ENCODE results near the gene WDR86.

WDR86 gene

DNA sequence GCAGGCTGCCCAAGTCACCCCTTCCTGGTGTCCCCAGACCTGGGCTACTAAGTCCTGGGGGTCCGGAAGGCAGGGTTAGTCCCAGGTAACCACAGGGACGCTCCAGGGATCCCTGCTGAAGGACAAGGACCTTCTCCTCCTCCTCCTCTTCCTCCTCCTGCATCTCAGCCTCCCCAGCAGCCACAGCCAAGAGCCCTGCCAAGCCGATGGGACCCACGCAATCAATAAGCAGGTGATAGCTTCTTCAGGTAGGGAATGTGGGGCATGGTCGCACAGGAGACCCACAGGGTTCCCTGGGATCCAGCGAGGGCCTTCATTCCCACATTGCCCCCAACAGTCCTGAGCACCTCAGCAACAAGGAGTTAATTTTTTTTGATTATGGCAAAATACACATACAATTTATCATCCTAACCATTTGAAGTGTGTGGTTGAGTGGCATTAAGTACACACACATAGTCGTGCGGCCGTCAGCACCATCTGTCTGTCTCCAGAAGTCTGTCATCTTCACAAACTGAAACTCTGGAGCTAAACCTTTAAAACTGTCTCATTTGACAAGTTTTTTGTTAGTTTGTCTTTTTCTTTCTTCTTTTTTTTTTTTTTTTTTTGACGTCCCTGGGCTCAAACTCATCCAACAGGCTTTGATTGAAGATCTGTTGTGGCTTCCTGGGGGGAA is 18.0 kb upstream of the WDR86 start:
- no peak for DNase-seq

DNA sequence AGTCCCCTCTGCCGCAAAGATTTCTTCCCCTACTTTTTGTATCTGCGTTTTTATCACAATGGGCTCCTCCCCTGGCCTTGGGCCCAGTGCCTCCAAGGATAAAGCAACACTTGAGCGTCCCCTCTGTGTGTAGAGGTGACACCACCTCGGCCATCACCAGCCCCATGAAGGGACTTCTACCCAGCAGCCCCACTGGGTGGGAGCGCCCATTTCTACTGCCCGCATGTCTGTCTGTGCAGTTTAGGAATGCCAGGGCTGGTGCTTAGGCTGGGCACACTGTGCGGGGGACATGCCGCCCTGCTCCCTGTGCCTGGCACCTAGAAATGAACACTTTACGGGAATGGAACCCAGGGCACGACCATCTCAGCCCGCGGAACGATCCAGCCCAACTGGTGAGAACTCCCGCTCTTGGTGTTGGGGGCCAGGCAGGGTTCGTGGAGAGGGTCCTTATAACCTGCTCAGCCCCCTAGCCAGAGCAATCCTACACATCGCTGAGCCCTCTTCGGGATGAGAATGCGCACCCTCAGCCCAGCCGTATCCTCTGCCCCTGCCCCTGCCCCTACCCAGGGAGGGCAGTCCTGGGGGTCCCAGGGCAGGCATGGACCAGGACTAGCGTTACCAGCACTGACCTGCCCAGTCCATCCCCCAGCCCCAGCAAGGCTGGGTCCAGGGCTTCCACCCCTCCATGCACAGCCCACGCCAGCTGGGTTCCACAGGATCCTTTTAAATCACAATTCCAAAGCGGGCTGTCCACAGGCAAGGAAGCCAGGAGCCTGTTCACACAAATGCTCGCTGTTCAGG is 17.3 kb upstream of the WDR86 start:
- DNase-seq: no peak

- no peak for DNase-seq
Measured at GRCh38 chr7:151426441-151426903, 16.6 kb upstream of the WDR86 start.

DNA sequence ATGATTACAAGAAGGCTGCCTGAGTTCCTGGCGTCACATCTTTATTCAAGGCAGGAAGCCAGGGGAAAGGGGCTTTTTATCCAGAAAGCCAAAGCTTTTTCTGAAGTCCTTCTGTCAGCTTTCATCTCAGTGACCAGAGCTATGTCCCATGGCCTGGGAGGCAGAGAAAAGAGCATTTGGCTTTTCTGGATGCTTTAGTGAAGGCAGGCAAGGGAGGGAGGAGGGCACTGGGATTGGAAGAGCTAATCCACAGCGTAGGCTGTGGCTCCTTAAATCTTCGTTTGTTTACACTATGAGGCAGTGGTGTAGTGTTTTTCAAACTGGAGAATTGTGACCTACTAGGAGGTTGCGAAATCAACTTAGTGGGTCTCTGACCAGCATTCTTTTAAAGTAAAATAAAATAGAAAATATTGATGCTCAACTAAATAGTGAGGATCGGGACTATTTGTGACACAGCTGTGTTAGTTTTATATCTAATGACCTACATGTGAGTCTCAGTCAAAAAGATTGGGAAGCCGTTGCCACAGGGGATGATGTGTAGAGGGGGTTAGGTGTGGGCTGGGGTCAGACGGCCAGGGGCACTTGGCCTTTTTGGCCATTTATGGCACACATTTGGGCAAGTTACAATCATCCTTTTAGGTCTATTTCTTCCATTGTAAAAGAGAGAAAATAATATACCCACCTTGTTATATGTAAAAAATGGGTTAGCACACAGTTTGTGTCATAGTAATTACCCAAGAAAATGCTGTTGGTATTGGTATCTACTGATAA is 16.0 kb upstream of the WDR86 start:
- DNase-seq: no peak

DNA sequence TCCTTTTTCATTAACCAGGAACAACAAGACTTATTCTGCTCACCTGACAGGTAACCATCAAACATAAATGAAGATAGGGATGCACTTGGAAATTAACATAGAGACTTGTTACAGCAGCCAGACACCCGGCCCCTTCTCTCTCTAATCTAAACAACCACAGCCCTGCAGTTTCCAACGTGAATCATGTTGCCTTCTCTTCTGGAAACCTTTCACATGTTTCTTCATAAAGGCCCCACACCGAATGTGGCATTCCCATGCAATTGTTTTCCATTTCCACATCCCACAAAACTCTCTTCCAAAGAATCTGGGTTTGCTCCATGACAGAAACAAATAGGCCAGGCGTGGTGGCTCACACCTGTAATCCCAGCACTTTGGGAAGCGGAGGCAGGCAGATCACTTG is 15.0 kb upstream of the WDR86 start:
- DNase-seq: no peak

GRCh38 chr7:151423936-151424335 is 14.1 kb upstream of the WDR86 start:
- DNase-seq: no peak

- no peak for DNase-seq
Measured at GRCh38 chr7:151423226-151423625, 13.4 kb upstream of the WDR86 start.

- DNase-seq: no peak
Measured at GRCh38 chr7:151422212-151422611, 12.4 kb upstream of the WDR86 start.

DNA sequence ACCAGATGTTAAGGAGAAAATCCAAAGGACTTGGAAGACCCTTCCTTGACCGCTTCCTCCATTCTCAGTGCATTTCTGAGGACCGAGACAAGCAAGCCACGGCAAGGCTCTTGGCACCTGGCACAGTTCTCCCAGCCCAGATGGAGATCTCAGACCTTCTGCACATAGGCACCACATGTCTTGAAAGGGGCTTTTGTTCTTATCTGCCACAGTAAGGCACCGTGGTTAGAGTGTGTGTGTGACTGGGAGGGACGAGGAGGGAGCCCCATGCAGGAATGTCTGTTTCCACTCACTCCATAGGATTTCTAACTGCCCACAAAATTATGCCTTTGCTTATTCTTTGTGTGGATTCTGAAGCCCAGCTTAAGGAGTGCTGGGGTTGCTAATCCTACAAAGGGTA is 10.3 kb upstream of the WDR86 start:
- DNase-seq: no peak

- DNase-seq: no peak
Measured at GRCh38 chr7:151416941-151417315, 7.1 kb upstream of the WDR86 start.

- DNase-seq: no peak
Measured at GRCh38 chr7:151416112-151416940, 6.5 kb upstream of the WDR86 start.

- DNase-seq: no peak
Measured at GRCh38 chr7:151415375-151416105, 5.7 kb upstream of the WDR86 start.

DNA sequence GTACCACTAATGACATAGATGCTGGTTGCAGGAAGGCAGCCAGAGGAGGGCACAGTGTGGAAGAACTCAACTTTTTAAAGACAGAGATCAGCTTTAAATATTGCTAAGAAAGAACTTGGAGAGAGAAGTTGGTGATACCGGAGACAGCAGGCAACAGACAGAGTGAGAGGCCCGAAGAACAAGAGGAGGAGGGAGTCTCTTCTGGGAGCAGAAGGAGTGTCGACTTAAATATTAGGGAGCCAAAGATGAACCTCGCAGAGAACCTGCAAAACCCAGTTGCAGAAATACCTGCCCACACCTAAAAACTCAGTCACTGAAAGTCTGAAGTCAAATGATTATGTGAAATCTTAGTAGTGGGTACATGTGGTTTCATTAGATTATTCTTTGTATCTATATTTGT is 3.4 kb upstream of the WDR86 start:
- DNase-seq: no peak

DNA sequence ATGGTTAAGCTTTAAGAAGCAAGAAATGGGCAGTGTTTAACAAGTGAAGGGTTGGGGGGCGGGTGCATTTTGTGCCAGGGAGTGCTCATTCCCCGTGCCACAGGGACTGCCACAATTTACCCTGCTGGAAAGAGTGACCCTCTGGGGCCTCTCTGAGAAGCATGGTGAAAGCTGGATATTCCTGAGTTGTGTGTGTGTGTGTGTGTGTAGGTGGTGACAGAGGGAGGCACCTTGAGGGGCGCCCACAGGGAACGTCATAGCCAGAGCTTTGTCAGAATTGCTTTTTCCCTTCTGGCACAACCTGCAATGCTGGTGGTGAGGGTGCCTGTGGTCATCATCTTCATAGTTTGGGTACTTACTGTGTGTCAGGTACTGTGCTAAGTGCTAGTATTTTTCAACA is 2.5 kb upstream of the WDR86 start:
- DNase-seq: no peak

DNA sequence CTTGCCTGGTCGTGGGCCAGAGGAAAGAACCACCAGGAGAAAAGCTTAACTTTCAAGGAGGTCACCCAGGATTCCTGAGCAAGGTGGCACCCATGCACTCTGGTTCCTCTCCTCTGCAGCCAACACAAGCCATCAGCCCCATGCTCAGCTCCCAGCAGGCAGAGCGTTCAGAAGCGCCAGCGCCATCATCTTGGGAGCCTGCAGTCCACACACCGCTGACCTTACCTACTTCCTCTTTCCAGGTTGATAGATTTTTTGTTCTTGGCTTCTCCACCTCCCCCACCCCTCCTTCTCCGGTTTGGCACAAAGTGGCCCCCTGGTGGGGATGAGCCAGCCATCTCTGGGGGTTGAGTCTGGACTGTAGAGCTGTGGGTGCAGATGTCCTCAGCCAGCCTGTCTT is 1.7 kb upstream of the WDR86 start:
- no peak for DNase-seq

DNA sequence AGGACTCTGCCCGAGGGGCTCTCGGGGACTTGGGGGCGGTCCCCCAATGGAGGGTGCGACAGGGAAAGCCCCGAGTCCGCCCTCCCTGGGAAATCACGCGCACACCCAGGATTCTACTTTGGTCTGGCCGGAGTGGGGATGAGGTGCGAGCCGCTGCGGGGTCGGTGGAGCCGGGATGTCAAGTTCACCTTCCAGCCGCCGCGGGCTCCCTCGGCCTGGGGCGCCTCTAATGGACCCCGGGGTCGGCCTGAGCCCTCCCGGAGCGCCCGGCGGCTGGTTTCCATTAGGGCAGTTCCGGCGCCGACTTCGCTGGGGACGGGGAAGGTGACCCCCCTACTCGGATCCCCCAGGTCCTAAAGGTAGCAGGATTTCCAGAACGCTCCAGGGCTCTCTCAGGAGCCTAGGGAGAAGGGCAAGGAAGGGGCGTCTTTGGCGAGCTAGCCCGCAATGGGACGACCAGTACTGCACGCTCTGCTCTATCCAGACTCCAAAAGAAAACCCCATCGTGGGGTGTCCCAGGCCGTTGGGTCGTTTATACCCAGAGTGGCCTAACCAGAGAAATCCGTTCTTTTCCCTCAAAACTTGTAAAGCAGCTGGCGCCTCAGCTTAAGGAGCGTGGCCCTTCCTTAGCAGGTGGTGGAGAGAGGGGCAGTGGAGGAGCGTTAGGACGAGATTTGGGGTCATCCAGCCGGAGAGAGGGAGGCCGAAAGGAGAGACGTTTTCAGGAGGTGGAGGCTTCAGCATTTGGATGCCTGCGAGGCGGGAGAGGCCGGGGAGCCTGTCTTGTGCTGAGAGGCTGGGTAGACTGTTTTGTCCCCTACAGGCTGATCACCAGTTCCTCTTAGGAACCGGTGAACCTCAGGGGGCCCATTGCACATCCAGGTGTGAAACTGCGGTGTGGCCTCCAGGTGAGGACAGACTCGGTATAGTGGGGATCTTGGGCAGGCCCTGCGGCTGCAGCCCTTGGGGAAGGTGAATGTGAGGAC is 860 bp upstream of the WDR86 start:
- no peak for DNase-seq

GRCh38 chr7:151408839-151409666 is 785 bp downstream of the WDR86 start:
- DNase-seq: peak; percentile 69

- no peak for DNase-seq
Measured at GRCh38 chr7:151408498-151408838, 1.4 kb downstream of the WDR86 start.

DNA sequence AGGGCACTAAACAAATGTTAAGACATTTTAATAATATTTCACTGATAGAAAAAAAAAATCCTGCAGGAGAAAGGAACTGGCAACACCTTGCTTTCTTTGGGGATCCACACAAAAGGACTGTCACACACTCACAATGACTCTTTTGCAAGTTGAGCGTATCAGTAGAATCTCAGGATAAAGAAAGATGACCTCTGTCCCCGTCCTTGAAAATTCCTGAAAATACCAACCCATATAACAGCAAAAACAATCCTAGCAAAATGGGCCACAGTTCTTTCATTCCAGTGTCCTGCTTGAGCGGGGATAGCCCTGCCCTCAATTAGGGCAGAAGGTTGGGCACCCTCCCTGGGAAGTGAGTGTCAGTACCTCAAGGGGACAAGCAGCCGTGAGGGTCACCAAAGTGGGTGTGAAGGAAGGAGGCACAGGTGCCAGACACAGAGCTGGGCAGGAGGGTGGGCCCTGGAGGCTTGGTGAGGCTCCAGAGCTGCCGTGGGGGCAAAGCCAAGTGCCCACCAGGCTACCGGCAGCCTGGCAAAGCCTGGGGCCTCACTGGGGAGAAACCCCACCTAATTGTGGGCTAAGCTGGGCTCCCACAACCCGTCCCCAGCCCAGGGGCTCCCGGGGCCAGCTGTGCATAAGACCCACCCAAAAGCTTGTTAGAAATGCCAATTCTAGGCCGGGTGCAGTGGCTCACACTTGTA is 2.8 kb downstream of the WDR86 start:
- no peak for DNase-seq
